ENCODE results near the gene MARCHF3. TPM values are rescaled to one million over a fixed set of nuclear protein-coding genes. Genes with fewer than 3 reads are reported as not detected.
"Not testable (repeated sequence)": the region's sequence is repeated elsewhere in the genome, so short reads cannot be mapped to it uniquely, and the experiment has no call there.

The MARCHF3 gene
- total RNA-seq, 1 experiment from 2014 or later, result 32.5 TPM

DNA sequence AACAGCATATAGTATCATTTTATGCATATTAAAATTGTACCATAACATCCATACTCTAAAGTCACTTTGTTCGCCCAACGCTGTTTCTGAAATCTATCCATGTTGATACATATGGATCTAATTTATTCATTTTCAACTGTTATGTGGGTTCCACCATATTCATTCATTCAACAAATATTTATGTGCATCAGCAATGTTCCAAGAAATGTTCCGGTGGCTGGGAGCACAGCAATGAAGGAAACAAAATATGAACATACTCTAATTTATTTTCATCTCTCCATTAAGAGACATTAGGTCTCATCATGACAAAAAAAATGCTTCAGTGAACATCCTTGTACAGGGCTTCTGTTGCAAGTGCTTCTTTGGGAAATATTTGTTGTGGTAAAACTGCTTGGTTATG is 75.4 kb downstream of the MARCHF3 start:
- no peak for DNase-seq (ENCODE audit: low spot score)

DNA sequence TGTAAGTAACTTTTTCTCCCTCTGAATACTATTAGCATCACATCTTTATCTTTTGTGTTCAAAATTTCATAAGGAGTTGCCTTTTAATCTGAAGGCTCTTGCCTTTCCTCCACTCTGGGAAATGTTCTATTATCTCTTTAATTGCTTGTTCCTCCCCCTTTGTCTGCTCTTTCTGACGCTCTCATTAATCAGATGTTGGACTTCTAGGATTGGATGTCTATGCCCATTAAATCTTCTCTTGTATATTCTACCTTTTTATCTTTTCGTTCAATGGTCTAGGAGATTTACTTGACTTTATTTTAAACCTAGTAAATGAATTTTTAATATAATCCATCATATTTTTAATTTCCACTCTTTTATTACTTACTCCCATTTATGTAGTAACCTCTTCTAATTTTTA is 76.7 kb downstream of the MARCHF3 start:
- DNase-seq (ENCODE audit: low spot score), result no peak

DNA sequence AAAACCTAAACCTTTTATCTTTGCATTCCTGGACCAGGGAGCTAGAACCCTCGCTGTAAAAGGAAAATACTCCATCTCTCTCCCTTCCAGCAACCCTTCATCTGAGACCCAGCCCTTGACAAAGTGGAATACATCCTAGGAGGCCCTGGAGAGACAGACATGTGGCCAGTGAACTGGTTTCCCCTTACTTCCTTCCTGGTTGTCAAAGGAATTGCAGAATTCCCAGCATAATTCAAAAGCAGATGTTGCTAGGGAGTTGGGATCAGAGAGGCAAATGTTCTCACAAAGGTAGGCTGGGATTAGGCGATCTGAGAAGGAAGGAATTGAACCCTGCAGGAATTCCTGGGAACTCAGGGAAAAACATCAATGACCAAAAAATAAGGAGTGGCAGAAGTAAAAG is 80.9 kb downstream of the MARCHF3 start:
- DNase-seq (ENCODE audit: low spot score), result no peak

DNA sequence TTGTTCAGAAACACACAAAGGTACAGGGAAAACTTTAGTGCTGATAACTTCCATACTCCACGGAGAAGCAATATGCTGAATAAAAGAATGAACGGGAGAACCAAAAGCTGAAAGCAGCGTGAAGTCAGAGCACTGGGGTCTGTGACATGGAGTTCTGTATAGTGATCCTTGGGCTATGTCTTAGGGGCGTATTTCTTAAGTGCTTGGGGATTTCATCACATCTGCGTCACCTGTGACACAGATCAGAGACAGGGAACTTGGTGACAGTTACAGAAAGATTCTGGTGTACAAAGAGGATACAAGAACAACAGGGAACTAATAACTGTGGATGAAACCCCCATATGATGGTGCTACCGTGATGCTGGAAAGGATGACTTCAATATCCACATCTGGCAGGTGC is 81.9 kb downstream of the MARCHF3 start:
- no peak for DNase-seq (ENCODE audit: low spot score)

DNA sequence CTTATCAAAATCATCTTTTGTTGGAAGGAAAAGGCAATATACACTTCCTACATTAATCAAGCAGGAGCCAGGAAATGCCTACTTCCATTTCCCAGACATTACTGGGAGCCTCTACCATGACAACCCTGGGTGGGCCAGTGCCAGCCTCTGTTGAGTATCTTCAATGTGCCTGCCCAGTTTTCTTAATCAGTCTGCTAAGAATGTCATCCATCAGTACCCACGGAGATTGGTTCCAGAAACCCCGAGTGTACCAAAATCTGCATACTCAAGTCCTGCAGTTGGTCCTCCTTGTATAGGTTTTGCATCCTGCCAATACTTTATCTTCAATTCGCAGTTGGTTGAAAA is 82.4 kb downstream of the MARCHF3 start:
- DNase-seq (ENCODE audit: low spot score), result no peak

DNA sequence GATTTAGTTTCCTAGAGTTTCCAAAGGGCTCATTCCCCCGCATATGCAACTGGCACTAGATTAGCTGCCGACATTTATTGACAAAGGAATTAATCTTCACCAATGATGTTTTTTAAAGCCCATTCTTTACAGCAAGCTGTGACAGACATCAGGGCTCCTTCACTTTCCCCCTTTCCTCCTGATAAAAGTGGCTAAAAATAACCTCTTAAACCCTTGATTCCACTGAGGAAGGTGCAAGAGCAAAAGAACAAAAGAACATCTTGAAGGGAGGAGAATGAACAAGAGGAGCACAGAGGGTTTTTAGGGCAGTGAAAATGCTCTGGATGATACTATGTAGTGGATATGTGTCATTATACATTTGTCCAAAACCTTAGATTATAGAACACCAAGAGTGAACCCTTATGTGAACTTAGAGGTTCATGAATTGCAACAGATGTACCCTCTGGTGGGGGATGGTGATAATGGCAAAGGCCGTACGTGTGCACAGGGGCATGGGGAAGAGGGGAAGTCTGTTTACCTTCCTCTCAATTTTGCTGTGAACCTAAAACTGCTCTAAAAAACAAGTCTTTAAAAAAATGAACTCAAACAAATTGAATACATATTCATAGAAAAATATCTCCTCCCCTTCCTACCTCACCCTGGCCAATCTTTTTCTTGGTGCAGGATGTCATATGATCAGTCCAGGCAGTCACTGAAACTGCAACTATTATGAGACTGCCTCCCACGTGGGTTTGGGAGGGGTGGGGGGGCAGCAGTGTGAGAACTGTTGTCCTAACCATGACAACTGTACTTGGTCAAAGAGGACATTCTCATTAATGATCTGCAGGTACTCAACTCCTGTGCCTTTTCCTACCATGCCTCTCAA is 83.0 kb downstream of the MARCHF3 start:
- no peak for DNase-seq (ENCODE audit: low spot score)

DNA sequence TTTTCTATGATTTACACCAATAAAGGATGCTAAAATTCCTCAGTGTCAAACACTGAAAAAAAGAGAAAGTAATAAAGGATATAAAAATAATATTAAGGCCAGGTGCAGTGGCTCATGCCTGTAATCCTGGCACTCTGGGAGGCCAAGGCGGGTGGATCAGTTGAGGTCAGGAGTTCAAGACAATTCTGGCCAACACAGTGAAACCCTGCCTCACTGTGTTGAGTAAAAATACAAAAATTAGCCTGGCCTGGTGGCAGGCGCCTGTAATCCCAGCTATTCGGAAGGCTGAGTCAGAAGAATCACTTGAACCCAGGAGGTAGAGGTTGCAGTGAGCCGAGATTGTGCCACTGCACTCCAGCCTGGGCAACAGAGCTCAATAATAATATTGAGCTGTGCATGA is 87.5 kb downstream of the MARCHF3 start:
- not testable (repeated sequence) for DNase-seq (ENCODE audit: low spot score)

DNA sequence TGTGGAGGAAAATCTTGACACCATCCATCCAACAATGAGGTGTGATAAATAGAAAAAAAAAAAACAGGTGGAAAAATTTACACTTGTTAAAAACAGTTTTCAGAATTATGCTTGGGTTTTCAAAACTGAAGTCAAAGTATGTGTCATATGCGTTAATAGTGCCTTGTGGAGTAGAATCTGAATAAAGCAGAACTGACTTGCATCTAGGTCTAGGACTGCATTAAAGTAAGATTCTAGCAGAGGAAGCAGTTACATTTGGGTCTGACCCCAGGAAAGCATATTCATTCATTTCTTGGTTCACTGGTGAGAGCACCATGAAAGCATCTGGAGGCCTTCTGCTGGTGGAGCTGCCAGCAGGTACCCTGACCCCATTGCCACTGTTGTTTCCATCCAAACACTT is 89.0 kb downstream of the MARCHF3 start:
- DNase-seq (ENCODE audit: low spot score), result no peak

DNA sequence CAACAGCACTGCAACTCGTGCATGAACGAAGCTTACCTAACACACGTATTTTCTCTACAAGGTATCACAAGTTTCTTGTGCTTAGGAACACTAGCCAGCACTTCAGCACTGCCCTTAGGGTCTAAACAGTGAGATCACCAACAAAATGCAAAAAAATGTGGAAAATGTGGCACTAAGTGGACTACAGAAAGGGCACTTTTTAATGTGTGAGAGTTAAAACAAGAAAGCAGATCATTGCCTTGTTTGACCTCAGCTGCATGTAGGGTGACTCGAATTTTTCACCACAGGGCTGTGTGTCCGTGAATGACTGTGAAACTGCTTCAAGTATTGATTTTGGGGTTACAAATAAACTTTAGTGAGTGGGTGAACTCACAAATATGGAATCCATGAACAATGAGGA is 90.5 kb downstream of the MARCHF3 start:
- no peak for DNase-seq (ENCODE audit: low spot score)

DNA sequence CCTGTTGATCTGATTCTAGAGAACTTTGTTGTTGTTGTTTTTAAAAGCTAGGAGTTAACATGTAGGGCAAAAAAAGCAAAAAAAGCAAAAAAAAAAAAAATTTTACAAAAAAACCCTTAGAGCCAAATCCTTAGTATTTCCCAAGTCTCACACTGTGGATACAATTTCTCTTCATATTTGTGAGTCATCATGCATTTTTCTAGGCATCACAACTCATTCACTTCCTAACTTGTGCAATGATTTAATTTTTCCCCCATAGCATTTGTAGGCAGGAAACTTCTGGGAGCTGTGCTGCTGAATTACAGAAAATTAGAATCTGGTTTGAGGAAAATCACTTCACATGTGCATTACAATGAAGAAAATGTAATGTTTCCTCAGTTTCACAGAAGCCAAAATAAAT is 91.9 kb downstream of the MARCHF3 start:
- DNase-seq (ENCODE audit: low spot score), result no peak

DNA sequence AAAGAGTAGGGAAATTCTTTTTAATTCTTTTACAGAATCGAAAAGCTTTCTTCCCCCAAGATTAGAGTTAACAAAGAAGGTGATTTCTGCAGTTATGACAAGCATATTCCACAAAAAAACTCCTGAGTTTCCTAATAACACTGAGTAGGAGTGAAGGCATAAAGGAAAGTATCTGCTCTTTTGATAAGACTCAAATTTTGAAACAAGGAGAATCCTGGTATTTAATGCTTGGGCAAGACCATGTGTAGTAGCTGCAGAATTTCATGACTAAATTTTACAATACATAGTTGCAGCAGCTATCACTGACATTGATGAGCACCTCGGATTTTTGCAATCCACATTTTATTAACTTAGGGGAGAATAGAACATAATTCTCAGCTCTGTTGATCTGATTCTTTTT is 92.6 kb downstream of the MARCHF3 start:
- no peak for DNase-seq (ENCODE audit: low spot score)

DNA sequence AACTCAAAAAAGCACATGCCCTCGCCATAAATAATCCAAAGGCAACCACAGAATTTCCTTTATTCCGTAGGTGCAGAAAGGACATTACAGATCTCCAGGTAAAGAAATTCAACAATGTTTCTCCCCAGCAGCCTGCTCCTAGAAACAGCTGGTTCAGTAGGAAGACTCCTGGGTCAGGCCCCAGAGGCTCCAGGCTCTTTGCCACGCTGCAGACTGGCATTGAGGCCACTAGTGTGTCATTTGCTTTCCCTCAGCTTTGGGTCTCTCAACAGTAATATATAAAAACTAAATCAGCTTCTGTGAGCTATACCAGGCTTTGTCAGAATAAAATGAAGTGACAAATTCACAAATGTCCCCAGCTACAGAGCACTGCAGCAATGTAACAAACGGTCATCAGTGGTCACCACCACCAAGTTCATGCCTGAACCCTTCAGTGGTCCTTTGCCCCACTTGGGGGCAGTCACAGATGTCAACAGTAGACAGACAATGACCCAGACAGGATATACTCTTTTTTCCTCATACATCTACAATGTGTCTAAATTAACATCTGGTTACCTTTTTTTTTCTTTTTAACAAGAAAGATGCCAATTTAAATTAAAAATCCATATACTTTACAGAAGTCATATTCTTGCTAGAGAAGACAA is 93.5 kb downstream of the MARCHF3 start:
- no peak for DNase-seq (ENCODE audit: low spot score)

DNA sequence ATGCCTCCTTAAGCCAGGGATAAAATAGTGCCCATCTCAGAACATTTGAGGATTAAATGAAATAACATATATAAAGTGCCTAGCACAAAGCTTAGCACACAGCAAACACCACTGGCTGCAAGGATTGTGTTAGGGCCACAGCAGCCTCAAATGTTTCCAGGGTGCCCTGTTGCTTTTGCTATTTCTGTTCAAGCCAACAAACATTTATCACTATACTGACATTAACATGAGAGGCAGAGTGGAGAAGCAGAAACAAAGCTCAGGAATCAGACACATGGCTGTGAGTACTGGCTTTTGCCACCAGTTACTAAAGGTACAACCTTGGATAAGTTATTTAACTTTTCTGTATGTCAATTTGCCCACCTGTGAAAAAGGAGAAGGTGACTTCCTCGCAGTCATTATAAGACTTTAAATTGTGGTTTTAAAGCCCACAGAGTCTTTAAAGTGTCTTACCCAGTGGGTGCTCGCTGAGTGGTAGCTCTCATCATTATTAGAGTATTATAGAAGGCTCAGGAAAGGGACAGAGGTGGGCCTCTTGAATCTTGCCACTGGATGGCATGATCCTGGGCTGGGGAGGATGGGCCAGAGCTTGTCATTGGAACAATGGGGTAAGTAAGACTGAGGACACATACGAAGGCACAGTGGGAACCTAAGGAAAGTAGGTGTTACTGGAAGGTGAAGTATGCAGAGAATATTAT is 98.2 kb downstream of the MARCHF3 start:
- DNase-seq (ENCODE audit: low spot score), result no peak

DNA sequence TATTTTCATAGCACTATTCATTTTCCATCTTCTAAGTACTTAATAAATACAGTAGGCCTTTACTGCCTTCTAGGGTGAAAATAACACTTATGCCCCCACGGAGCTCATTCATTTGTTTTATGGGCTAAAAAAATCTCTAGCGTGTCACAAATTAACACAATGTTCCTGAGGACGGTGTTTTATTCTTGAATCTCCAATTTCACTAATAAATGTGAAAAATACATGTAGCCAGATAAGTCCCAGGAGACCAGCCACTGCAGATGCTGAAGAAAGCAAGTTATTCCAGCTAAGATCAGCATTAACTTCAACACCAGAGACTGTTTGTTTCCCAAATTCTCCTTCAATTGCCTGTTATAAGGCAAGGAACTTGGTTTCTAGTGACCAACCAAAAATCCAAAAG is 102.3 kb downstream of the MARCHF3 start:
- DNase-seq (ENCODE audit: low spot score), result no peak

DNA sequence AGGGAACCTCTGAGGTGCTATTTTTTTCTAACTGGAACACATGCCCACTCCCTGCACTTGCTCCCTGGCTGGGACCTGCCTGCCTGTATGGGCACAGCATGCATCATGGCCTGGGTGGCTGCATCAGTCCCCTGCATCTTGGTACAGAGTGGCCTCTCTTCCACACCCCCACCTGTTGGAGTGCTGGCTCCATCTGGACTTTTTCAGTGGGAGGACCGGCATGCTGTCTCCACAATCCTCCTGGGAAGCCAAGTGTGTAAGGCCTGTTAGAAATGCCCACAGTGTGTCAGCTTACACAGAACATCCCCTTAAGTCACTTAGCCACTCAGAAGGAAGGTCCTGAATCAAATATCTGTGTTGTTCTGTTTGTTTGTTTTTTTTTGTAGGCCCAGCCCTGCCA is 102.9 kb downstream of the MARCHF3 start:
- DNase-seq (ENCODE audit: low spot score), result no peak

DNA sequence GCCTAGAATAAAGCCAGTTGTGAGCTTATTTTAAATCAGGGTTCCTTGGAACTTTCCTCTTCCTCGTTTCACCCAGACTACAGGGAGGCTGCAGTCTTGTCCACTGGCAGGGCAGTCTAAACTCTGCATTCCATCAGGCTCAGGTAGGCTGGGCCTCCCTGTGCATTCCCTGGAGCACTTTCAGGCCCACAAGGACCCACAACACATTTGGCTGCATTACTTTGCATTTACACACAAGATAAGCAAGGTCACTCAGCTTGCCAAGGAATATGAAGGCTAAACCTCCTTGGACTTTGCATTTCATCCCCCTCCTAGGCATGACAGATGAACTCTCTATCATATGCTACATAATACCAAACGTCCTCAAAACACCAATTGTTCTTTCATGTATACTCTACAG is 104.2 kb downstream of the MARCHF3 start:
- DNase-seq (ENCODE audit: low spot score), result no peak

DNA sequence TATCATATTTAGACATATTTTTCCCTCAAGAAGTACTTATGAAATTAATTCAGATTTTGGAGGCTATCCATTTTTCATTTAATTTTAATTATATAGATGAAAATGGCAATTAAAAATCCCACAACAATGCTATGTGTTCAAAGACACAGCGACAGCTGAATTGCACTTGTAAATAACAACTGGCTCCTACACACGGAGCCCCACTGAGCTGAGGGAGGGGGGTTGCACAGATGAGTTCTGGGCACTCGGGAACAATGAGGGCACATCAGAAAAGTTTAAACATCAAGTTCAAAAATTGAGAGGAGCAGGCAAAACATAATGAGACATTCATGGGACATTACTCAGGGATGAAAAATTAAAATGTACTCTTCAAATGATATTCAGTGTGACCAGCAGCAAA is 104.9 kb downstream of the MARCHF3 start:
- DNase-seq (ENCODE audit: low spot score), result no peak

DNA sequence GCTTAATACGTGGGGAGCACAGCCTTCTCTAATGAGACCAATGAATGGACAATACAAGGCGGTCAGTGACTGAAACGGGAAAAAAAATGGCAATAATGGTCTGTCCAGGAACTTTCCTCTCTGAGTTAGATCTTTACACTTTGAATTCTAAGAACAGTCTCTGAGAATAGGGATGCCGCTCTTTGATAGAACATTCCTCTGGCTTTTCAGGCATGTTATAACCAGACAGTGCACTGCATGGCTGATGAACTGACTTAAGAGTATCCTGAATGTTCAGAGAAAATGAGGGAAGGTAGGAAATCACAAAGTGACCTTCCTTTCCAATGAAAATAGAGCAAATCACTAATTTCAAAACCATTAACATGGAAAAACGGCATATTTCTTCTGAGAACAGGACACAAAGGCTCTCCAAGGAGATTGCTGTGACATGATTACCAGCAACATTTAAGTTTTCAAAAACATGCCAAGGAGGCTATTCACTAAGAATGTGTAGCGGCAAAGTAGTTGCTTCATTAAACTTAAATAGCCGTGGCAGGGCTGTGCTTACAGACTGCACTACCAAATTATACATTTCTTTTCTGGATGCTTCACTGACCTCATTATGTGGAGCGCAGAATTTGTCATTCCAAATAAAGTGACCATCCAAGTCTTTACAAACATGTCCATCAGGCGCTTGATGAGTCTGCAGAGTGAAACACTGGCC is 105.9 kb downstream of the MARCHF3 start:
- no peak for DNase-seq (ENCODE audit: low spot score)

DNA sequence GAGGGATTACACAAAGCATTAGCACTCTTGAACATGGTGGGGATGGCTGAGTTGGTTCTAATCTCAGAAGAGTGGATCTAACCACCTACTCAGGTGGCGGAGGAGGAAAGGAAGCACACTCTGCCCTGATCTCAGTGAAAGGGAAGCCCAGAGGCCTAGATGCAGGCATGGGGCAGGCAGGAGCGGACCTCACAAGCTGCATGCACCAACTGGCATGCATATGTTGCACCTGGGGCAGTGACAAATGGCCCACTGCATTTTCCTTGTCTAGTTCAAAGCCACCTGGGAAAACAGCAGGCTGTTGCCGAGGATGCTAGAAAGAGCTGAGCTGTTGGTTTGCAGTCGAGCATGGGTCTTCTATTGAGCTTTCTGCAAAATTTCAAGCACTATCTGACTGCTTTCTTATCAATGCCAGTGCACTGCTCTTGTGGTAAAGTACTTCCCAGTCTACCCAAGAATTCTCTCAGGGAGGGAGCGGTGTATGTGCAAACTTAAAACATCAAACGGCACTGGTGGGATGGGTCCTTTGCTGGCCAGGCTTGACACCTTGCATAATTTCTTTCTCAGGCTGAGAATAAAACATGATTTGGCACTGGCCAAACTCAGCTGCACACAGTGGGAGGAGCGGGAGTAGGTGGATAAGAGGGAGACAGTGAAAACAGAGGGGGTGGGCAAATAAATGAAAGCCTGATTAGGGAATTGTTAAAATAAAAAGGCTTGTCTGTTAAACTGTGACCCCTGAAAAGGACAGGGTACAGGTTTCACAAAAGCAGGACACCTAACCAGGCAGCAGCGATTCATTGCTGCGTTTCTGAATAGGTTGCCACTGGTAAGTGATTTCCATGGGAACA is 108.9 kb downstream of the MARCHF3 start:
- no peak for DNase-seq (ENCODE audit: low spot score)

DNA sequence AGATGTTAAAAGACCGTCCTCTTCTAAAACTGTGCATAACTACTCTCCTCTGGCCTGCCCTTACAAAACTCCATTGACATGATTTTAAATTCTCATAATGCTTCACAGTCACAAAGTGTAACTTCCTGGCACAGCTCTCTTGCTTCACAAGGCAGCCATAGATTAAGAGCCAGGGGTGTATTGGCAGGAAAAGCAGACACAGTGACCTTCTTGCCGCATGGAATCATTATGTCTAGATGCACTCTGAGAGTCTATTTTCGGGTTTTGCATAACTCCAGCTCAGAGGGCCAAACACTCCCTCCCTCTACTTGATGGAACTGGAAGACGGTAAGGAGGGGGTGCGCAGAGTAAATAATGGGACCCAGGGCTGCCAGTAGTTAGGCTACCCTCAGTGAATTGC is 110.1 kb downstream of the MARCHF3 start:
- no peak for DNase-seq (ENCODE audit: low spot score)

DNA sequence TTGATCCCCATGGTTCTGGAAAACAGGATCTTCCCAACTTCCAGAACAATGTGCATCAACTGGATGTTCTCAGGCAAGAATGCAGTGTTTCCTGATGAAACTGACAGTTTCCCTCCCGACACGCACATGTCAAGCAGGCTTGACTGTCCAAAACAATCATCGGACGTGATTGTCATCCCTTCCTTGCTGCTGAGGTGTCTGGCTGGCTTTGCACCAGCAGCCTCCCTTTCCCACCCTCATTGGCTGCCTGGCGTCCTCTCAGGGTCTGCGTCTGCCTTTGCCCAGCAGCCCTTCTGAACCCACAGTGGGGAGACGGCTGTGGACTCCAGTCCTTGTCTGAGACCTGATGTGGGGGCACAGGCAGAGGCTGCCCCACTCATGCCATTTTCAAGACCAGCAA is 110.8 kb downstream of the MARCHF3 start:
- DNase-seq (ENCODE audit: low spot score), result no peak
